Measurements from ENCODE around the gene CAMTA2. TPM values are rescaled to one million over a fixed set of nuclear protein-coding genes. Genes with fewer than 3 reads are reported as not detected.

The CAMTA2 gene
- total RNA-seq, 4 donors from 2014 or later = 42.4 to 124 (median 88.7) TPM

- Histone ChIP-seq H3K36me3 (peaks cover 0 to 14% (median 0%) of the 10 kb centered on the region in 3 donors), H3K27me3 (no peaks in the 10 kb centered on the region), H3K4me3 (peak overlapping the region; percentile 70 to 80 (median 76)), H3K9me3 (no peaks in the 10 kb centered on the region), H3K27ac (peak overlapping the region; percentile 90 to 97 (median 94)), H3K4me1 (peaks cover 0 to 36% (median 10%) of the 10 kb centered on the region in 4 donors)
- TF ChIP-seq POLR2A (IDR thresholded peaks at IDR 0.05) (peak; percentile 27 to 38), CTCF (IDR thresholded peaks at IDR 0.05) (no peak)
- peak; percentile 97 to 99 (median 98) for DNase-seq
Observed at GRCh38 chr17:4966844-4967538, 20.5 kb downstream of the CAMTA2 start.

GRCh38 chr17:4965311-4965986, 22.0 kb downstream of the CAMTA2 start:
- peaks cover 0 to 38% (median 10%) of the 10 kb centered on the region in 4 donors for H3K4me1 ChIP-seq
- peak in 1 of 3 donors; percentile 14 for DNase-seq
- H3K27ac ChIP-seq = peak overlapping the region in 1 of 4 donors; percentile 97
- no peak overlapping the region for H3K4me3 ChIP-seq
- H3K9me3 ChIP-seq = no peaks in the 10 kb centered on the region
- H3K27me3 ChIP-seq = no peaks in the 10 kb centered on the region
- TF ChIP-seq POLR2A (IDR thresholded peaks at IDR 0.05) (no peak), CTCF (IDR thresholded peaks at IDR 0.05) (no peak)
- peaks cover 0 to 14% (median 0%) of the 10 kb centered on the region in 3 donors for H3K36me3 ChIP-seq

GRCh38 chr17:4960279-4960922, 27.1 kb downstream of the CAMTA2 start:
- DNase-seq = peak in 1 of 3 donors; percentile 30
- Histone ChIP-seq H3K4me1 (peaks cover 0 to 19% (median 0%) of the 10 kb centered on the region in 4 donors), H3K4me3 (no peak overlapping the region), H3K9me3 (no peaks in the 10 kb centered on the region), H3K27ac (peak overlapping the region in 1 of 4 donors; percentile 66), H3K27me3 (no peaks in the 10 kb centered on the region), H3K36me3 (peaks cover 0 to 19% (median 0%) of the 10 kb centered on the region in 3 donors)
- no peak for TF ChIP-seq CTCF (IDR thresholded peaks at IDR 0.05)
- no peak for TF ChIP-seq POLR2A (IDR thresholded peaks at IDR 0.05)

- Histone ChIP-seq H3K9me3 (no peaks in the 10 kb centered on the region), H3K36me3 (peaks cover 0 to 19% (median 0%) of the 10 kb centered on the region in 3 donors), H3K27me3 (no peaks in the 10 kb centered on the region), H3K4me1 (peaks cover 0 to 18% (median 0%) of the 10 kb centered on the region in 4 donors), H3K4me3 (no peak overlapping the region), H3K27ac (peak overlapping the region in 2 of 4 donors; percentile 56 to 66)
- TF ChIP-seq POLR2A (IDR thresholded peaks at IDR 0.05) = no peak
- no peak for TF ChIP-seq CTCF (IDR thresholded peaks at IDR 0.05)
- peak in 2 of 3 donors; percentile 73 to 83 for DNase-seq
Observed at GRCh38 chr17:4959261-4959965, 28.1 kb downstream of the CAMTA2 start.

- Histone ChIP-seq H3K9me3 (no peaks in the 10 kb centered on the region), H3K27ac (no peak overlapping the region), H3K36me3 (peaks cover 0 to 19% (median 0%) of the 10 kb centered on the region in 3 donors), H3K27me3 (no peaks in the 10 kb centered on the region), H3K4me1 (peaks cover 0 to 18% (median 0%) of the 10 kb centered on the region in 4 donors), H3K4me3 (no peak overlapping the region)
- DNase-seq = no peak
- TF ChIP-seq POLR2A (IDR thresholded peaks at IDR 0.05) (no peak), CTCF (IDR thresholded peaks at IDR 0.05) (no peak)
Observed at GRCh38 chr17:4958102-4958501, 29.4 kb downstream of the CAMTA2 start.

Measured in Peyer's patch (tissue), 4 donors.